Bronchial epithelial cell (primary cell): ENCODE data around the gene EPS8L2. TPM values are rescaled to one million over a fixed set of nuclear protein-coding genes. Genes with fewer than 3 reads are reported as not detected.
"Not testable (repeated sequence)": the region's sequence is repeated elsewhere in the genome, so short reads cannot be mapped to it uniquely, and the experiment has no call there.

ENCODE experiments used
- DNase-seq: peaks from one replicate; pipeline ENCODE4 v3.0.0-alpha.2; 2010; ENCODE audit warnings: low read depth
- FAIRE-seq: peaks from 2 replicates; lab custom pipeline; 2011; peaks lifted over from hg19 to GRCh38; lab: Jason Lieb, UNC
- H3K27me3 ChIP-seq: 2 replicates; pipeline ENCODE4 v1.5.1; 2011; ENCODE audit warnings: low read length; ENCODE audit not compliant: control insufficient read depth, insufficient read depth
- H3K36me3 ChIP-seq: 2 replicates; pipeline ENCODE4 v1.5.1; 2011; ENCODE audit warnings: low read length; ENCODE audit not compliant: control insufficient read depth, insufficient read depth
- H3K4me3 ChIP-seq: 2 replicates; pipeline ENCODE4 v1.5.1; 2011; ENCODE audit warnings: mild to moderate bottlenecking, low read depth, low read length, control low read depth
- total RNA-seq: library from RNA; depleted of rRNA; stranded (reverse); fragments of >200 nt; gene quantifications from 2 replicates; pipeline ENCODE4 v1.2.1, GENCODE V29; 2014
- TF ChIP-seq, protein P1 (sequence below): IDR thresholded peaks from 2 replicates; pipeline ENCODE4 v1.5.1; 2011; ENCODE audit warnings: mild to moderate bottlenecking, moderate library complexity, low read length, control low read depth, inconsistent platforms; ENCODE audit not compliant: insufficient read depth, severe bottlenecking

The EPS8L2 gene
- total RNA-seq, 1 donor from 2014 or later: 105 TPM

DNA sequence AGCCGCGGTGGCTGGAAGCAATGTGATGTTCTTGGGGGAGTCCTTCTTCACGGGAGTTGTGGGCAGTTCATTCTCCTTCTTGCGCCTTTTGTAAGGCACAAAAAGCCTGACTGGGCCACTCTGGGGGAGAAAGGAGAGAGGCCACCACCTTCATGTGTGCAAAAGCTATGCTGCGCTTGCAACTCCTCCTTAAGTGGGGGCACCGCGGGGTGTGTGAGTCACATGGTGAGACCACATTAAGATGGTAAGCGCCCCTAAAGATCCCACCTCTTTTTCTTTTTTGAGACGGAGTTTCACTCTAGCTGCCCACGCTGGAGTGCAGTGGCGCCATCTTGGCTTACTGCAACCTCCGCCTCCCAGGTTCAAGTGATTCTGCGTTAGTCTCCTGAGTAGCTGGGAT, 25.1 kb upstream of the EPS8L2 start:
- H3K27me3 ChIP-seq: no peaks in the 10 kb centered on the region
- H3K36me3 ChIP-seq: peaks cover 16% of the 10 kb centered on the region
- no peak overlapping the region for H3K4me3 ChIP-seq
- DNase-seq (no peak), FAIRE-seq (no peak)
- TF ChIP-seq, protein P1, sequence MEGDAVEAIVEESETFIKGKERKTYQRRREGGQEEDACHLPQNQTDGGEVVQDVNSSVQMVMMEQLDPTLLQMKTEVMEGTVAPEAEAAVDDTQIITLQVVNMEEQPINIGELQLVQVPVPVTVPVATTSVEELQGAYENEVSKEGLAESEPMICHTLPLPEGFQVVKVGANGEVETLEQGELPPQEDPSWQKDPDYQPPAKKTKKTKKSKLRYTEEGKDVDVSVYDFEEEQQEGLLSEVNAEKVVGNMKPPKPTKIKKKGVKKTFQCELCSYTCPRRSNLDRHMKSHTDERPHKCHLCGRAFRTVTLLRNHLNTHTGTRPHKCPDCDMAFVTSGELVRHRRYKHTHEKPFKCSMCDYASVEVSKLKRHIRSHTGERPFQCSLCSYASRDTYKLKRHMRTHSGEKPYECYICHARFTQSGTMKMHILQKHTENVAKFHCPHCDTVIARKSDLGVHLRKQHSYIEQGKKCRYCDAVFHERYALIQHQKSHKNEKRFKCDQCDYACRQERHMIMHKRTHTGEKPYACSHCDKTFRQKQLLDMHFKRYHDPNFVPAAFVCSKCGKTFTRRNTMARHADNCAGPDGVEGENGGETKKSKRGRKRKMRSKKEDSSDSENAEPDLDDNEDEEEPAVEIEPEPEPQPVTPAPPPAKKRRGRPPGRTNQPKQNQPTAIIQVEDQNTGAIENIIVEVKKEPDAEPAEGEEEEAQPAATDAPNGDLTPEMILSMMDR: no peak

DNA sequence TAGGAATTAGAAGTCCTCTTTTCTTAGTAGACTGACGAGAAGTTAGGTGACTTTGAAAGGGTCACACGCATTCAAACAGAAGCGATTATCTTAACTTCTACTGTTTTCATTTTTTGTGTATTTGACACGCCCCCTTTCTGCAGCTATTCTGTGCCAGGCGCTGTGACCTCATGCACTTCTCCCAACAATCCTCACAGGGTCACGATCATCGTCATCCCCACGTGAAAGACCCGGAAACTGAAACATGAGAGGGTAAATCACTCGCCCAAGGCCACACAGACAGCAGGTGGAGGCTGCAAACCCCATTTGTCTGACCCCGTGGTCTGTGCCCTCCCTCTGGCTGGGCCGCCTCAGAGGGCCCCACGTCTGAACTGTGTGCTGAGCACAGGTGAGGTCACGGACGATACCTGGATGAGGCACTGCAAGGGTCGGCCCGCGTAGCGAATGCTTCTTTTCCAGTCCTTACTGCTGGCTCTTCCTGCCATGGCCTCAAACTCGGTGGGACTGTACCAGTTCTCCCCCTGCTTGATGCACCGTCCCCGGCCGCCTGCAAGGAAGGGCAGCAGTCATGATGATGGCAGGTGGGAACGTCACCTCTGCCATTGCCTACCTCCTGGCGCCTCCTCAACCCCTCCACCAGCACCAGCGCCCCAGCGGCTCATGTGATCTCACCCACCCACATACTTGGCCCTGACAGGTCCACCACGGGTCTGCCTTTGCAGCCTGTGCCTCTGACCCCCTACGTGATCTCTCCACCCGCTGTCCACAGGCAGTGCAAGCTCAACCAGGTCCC, 19.4 kb upstream of the EPS8L2 start:
- no peak overlapping the region for H3K4me3 ChIP-seq
- H3K36me3 ChIP-seq: peaks cover 27% of the 10 kb centered on the region
- FAIRE-seq (no peak), DNase-seq (no peak)
- TF ChIP-seq, protein P1: no peak
- H3K27me3 ChIP-seq: no peaks in the 10 kb centered on the region

- FAIRE-seq (no peak), DNase-seq (no peak)
- TF ChIP-seq, protein P1: no peak
- peaks cover 25% of the 10 kb centered on the region for H3K36me3 ChIP-seq
- no peaks in the 10 kb centered on the region for H3K27me3 ChIP-seq
- no peak overlapping the region for H3K4me3 ChIP-seq
Measured at GRCh38 chr11:687751-688150, 18.3 kb upstream of the EPS8L2 start.

DNA sequence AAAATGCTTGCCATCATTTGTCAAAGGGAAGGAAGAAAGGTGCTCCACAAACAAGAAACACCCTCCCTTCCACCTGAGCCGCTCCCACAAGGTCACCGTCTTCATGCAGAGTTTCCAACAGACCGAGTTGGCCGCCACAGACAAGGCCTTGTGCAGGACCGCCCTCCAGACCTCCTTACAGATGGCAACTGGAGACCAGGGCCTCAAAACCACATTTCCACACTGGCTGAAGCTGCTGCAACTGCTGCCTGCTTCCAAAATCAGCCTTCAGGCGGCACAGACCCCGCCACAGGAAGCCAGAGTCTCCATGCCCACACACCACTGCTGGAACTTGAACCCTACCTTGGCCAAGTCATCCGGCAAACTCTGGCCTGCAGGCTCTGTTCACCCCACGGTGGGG, 17.4 kb upstream of the EPS8L2 start:
- DNase-seq (no peak), FAIRE-seq (no peak)
- no peak overlapping the region for H3K4me3 ChIP-seq
- peaks cover 24% of the 10 kb centered on the region for H3K36me3 ChIP-seq
- TF ChIP-seq, protein P1: no peak
- no peaks in the 10 kb centered on the region for H3K27me3 ChIP-seq

GRCh38 chr11:689625-690024, 16.4 kb upstream of the EPS8L2 start:
- peaks cover 22% of the 10 kb centered on the region for H3K36me3 ChIP-seq
- H3K27me3 ChIP-seq: no peaks in the 10 kb centered on the region
- DNase-seq (peak; percentile 37), FAIRE-seq (peak; percentile 55)
- H3K4me3 ChIP-seq: no peak overlapping the region
- TF ChIP-seq, protein P1: no peak

DNA sequence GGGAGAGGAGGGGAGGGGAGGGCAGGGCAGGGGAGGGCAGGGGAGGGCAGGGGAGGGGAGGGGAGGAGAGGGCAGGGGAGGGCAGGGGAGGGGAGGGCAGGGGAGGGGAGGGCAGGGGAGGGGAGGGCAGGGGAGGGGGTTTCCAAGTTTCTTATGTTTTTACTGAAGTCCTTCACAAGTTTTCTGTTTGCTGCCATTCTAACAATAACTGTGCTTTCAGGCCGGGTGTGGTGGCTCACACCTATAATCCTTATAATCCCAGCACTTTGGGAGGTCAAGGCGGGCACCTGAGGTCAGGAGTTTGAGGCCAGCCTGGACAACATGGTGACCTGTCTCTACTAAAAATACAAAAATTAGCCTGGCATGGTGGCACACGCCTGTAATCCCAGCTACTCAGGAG, 15.8 kb upstream of the EPS8L2 start:
- H3K27me3 ChIP-seq, DNase-seq, FAIRE-seq, H3K4me3 ChIP-seq: not testable (repeated sequence)
- peaks cover 20% of the 10 kb centered on the region for H3K36me3 ChIP-seq
